HCEC 1CT (cell line): Measurements from ENCODE around the gene APBA2.

Experiments used
- DNase-seq: peaks from one replicate; pipeline ENCODE4 v3.0.0-alpha.2; 2017

APBA2 gene

GRCh38 chr15:28917791-28918140 lies 32.0 kb downstream of the APBA2 start:
- DNase-seq: no peak

GRCh38 chr15:28918141-28918983 lies 32.6 kb downstream of the APBA2 start:
- DNase-seq: no peak

GRCh38 chr15:28919201-28919635 lies 33.4 kb downstream of the APBA2 start:
- DNase-seq: no peak

- DNase-seq: no peak
Observed at GRCh38 chr15:28919679-28920655, 34.2 kb downstream of the APBA2 start.

- no peak for DNase-seq
Observed at GRCh38 chr15:28920781-28921331, 35.1 kb downstream of the APBA2 start.

- no peak for DNase-seq
Observed at GRCh38 chr15:28921336-28921735, 35.6 kb downstream of the APBA2 start.

GRCh38 chr15:28921919-28922706 lies 36.3 kb downstream of the APBA2 start:
- DNase-seq: no peak

GRCh38 chr15:28922707-28923012 lies 36.9 kb downstream of the APBA2 start:
- no peak for DNase-seq

- no peak for DNase-seq
Observed at GRCh38 chr15:28923726-28924280, 38.0 kb downstream of the APBA2 start.

GRCh38 chr15:28927043-28927442 lies 41.3 kb downstream of the APBA2 start:
- no peak for DNase-seq

- DNase-seq: no peak
Observed at GRCh38 chr15:28929200-28929599, 43.4 kb downstream of the APBA2 start.

GRCh38 chr15:28930011-28930410 lies 44.2 kb downstream of the APBA2 start:
- DNase-seq: no peak

- no peak for DNase-seq
Observed at GRCh38 chr15:28930476-28931291, 44.9 kb downstream of the APBA2 start.

GRCh38 chr15:28931828-28932227 lies 46.1 kb downstream of the APBA2 start:
- DNase-seq: no peak

- DNase-seq: no peak
Observed at GRCh38 chr15:28932361-28932760, 46.6 kb downstream of the APBA2 start.

- no peak for DNase-seq
Observed at GRCh38 chr15:28933710-28934445, 48.1 kb downstream of the APBA2 start.

- no peak for DNase-seq
Observed at GRCh38 chr15:28934645-28935044, 48.9 kb downstream of the APBA2 start.

GRCh38 chr15:28935316-28935715 lies 49.5 kb downstream of the APBA2 start:
- no peak for DNase-seq

GRCh38 chr15:28936081-28936480 lies 50.3 kb downstream of the APBA2 start:
- DNase-seq: no peak

- no peak for DNase-seq
Observed at GRCh38 chr15:28936481-28936881, 50.7 kb downstream of the APBA2 start.

GRCh38 chr15:28937271-28937670 lies 51.5 kb downstream of the APBA2 start:
- DNase-seq: no peak
